Activated T-cell treated with anti-CD3 and anti-CD28 coated beads for 1 hour (primary cell): Measurements from ENCODE around the gene ZNF846.
"Not testable (repeated sequence)": the region's sequence is repeated elsewhere in the genome, so short reads cannot be mapped to it uniquely, and the experiment has no call there.

Experiments
- DNase-seq: peaks from one replicate; pipeline ENCODE4 v3.0.0-alpha.2; 2020; ENCODE audit warnings: low read depth

Gene ZNF846

GRCh38 chr19:9768175-9769112 lies at the start of gene ZNF846:
Gene ZNF846 (minus strand): TSS chr19:9768738. CDS start chr19:9764950, 3,788 bp downstream.
- DNase-seq: peak; percentile 84

GRCh38 chr19:9818175-9818733 lies 49.7 kb upstream of the ZNF846 start:
- DNase-seq: no peak

DNA sequence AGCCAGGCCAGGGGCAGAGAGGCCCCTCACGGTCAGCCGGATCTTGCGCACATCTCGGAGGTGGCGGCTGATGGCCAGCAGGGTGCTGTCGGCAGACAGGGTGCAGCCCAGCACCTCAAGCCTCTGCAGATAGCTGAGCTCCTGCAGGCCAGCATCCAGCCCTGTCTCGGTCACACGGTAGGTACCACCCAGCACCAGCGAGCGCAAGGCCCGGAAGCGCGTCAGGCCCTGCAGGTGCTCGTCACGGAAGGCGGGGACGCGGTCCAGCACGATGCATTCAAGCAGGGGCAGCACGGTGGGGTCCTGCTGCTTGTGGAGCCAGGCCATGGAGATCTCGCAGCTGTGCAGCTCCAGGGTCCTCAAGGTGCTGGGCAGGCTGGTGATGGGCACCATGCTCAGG lies 42.6 kb upstream of the ZNF846 start:
- no peak for DNase-seq

DNA sequence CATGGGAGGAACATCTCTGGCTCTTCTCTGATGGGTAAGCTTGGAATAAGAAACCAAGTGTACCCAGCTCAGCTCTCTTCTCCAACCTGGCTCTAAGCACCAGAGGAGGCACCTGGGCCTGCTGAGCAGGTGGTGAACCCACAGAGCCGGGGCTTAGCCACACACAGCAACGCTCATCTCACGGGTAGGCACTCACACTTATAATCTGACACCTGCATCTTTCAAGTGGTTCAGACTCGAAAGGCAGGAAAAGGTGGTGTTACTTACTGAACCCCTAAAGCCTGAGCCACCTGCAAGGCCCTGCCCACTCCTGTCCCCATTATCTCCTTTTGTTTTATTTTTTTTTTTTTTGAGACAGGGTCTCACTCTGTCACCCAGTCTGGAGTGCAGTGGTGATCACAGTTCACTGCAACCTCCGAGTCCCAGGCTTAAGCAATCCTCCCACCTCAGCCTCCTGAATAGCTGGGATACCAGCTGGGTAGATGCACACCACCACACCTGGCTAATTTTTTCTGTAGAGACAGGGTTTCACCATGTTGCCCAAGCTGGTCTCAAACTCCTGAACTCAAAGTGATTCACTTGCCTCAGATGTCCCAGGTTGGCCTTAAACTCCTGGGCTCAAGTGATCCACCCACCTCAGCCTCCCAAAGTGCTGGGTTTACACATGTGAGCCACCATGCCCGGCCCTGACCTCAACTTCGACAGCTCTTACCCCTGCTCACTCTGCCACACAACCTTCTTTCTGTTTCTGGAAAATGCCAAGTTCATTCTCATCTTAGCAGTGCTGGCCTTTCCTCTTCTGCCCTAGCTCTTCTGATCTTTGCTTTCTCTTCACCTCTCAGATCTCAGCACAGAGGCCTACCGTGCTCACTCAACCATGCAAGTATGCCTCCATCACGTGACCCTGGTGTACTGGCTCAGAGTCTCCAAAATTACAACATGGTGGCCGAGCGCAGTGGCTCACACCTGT lies 40.6 kb upstream of the ZNF846 start:
- no peak for DNase-seq

DNA sequence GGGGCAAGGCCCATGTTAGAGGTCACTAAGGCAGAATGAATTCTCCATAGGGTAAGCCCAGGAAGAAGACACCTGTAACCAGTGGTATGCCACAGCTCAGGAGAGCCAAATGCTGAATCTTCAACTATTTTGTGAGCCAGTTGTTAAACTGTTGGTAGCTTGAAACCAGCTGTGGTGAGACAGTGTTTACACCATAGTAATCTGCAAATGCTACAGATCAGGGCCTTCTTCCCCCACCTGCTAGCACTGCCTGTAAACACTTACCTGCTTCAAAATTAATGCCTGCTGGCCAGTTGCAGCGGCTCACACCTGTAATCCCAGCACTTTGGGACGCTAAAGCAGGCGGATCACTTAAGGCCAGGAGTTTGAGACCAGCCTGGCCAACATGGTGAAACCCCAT lies 38.3 kb upstream of the ZNF846 start:
- DNase-seq: no peak

DNA sequence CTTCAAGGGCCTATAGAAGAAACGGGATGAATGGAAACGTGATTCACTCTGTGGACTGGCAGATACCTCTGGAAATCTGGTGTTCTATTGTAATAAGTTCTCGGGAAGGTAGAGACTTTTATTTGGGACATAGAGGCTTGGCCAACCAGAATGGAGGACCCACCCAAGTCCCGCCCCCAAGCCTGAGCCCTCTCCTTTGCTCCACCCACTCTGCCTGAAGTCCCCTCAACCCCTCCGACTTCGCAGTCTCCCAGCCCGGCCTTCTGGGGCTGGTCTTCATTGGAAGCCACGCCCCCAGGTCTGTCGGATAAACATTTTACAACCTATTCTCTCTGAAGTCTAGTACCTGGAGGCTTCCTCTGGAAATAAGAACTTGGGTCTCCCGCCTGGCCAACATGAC lies 33.4 kb upstream of the ZNF846 start:
- no peak for DNase-seq

GRCh38 chr19:9799162-9799561 lies 30.6 kb upstream of the ZNF846 start:
- no peak for DNase-seq

- no peak for DNase-seq
These were observed 29.3 kb upstream of the ZNF846 start for GRCh38 chr19:9797871-9798270.

- DNase-seq: peak; percentile 70
These were observed 27.7 kb upstream of the ZNF846 start for GRCh38 chr19:9796113-9796773.

- peak; percentile 49 for DNase-seq
These were observed 24.6 kb upstream of the ZNF846 start for GRCh38 chr19:9793071-9793591.

- peak; percentile 95 for DNase-seq
These were observed 23.9 kb upstream of the ZNF846 start for GRCh38 chr19:9792206-9793070.

DNA sequence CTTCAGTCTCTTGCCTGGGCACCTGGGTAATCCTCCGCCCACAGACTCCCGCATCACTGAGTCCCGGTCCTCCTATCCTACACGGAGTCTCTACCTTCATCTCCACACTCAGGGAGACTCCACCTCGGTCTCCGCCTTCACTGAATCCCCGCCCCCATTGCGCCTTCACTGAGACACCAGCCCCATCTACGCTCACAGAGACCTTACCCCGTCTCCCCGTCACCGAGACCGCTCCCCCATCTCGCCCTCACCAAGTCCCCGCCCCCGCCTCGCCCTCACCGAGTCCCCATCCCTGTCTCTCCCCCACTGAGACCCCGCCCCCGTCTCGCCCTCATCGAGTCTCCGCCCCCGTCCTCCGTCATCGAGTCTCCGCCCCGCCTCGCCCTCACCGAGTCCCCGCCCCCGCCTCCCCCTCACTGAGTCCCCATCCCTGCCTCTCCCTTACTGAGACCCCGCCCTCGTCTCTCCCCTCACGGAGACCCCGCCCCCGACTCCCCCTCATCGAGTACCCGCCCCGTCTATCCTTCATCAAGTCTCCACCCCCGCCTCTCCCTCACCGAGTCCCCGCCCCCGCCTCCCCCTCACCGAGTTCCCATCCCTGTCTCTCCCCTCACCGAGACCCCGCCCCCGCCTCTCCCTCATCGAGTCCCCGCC lies 23.1 kb upstream of the ZNF846 start:
- peak; percentile 96 for DNase-seq

DNA sequence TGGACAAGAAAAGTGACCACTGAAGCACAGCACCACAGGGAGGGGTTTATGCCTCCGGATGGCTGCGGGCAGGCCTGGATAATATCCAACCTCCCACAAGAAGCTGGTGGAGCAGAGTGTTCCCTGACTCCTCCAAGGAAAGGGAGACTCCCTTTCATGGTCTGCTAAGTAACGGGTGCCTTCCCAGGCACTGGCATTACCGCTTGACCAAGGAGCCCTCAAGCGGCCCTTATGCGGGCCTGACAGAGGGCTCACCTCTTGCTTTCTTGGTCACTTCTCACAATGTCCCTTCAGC lies 22.5 kb upstream of the ZNF846 start:
- DNase-seq: not testable (repeated sequence)

DNA sequence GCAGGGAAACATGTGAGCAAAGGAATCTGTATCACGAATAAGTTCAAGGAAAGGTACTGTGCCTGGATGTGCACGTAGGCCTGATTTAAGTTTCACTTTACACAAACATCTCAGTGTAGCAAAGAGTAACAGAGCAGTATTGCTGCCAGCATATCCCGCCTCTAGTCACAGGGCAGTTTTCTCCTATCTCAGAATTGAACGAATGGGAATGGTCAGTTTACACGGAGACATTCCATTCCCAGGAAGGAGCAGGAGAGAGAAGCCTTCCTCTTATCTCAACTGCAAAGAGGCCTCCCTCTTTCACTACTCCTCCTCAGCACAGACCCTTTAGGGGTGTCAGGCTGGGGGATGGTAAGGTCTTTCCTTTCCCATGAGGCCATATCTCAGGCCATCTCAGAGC lies 21.0 kb upstream of the ZNF846 start:
- DNase-seq: not testable (repeated sequence)

GRCh38 chr19:9789066-9789465 lies 20.5 kb upstream of the ZNF846 start:
- DNase-seq: no peak

DNA sequence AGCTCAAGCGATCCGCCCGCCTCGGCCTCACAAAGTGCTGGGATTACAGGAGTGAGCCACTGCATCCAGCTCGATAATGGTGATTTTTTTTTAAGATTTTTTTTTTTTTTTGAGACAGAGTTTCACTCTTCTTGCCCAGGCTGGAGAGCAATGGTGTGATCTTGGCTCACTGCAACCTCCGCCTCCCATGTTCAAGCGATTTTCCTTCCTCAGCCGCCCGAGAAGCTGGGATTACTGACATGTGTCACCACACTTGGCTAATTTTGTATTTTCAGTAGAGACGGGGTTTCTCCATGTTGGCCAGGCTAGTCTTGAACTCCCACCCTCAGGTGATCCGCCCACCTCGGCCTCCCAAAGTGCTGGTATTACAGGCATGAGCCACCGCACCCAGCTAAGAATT lies 20.1 kb upstream of the ZNF846 start:
- DNase-seq: not testable (repeated sequence)

DNA sequence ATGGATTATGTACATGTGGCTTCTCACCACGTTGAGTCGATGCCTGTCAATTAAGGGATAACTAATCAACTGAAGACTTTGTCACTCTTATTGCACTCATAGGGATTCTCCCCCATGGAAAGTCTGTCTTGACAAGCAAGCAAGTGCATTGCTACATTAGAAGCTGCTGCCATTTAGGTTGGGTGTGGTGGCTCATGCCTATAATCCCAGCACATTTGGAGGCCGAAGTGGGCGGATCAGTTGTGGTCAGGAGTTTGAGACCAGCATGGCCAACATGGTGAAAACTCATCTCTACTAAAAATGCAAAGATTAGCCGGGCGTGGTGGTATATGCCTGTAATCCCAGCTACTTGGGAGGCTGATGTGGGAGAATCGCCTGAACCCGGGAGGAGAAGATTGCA lies 18.3 kb upstream of the ZNF846 start:
- DNase-seq: no peak

GRCh38 chr19:9786342-9786741 lies 17.8 kb upstream of the ZNF846 start:
- no peak for DNase-seq

- peak; percentile 99 for DNase-seq
These were observed 17.1 kb upstream of the ZNF846 start for GRCh38 chr19:9785367-9786331.
